ENCODE results near the gene KCNQ1. TPM values are rescaled to one million over a fixed set of nuclear protein-coding genes. Genes with fewer than 3 reads are reported as not detected.

KCNQ1 gene
- total and polyA plus RNA-seq, 12 donors: 11.0 to 447 (median 320) TPM

DNA sequence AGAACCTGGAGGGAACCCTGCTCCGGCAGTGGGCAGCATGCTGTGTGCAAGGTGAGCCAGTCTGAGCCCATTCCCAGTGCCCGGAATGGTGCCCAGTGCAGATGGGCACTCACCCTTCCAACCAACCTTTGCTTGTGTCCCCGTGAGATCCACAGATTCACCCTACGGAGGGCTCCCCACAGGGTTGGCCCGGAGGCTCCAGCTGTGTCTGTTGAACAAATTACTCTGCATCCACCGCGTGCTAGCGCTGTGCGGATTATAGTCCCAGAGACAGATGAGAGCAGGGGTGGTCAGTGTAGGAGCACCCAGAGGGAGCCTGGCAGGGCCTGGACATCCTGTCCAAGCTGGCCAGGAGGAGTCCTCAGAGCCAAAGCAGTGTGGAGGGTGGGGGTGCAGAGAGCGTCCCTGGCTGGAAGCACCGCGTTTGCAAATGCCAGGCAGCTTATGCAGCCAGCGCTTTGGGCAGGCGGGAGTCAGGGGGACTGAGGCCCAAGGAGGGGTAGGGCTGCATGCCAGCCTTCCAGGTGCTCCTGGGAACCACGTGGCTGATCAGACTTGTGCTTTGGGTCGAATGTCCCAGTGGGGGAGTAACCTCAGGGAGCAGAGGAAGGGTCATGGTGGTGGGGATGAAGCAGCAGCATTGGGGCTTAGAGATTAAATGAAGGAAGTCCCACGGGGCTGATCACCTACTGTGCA lies 80.5 kb downstream of the KCNQ1 start:
- DNase-seq: peak; percentile 19 to 60 (median 32)
- intact Hi-C loops (cut with DNase I): loop anchor here (5.0 to 10.0 kb wide), 5 partner anchors 78 to 331 kb away; partner anchors contain the start of genes KCNQ1 (in 2 of the 2), C11orf21 (in 1 of the 2) and TSPAN32 (in 1 of the 2)
- H3K36me3 ChIP-seq (replicated peaks in 1 of 2): peaks cover 0 to 14% of the 10 kb centered on the region in 2 donors
- TF ChIP-seq POLR2A (IDR thresholded peaks at IDR 0.05): no peak
- TF ChIP-seq, protein P1, sequence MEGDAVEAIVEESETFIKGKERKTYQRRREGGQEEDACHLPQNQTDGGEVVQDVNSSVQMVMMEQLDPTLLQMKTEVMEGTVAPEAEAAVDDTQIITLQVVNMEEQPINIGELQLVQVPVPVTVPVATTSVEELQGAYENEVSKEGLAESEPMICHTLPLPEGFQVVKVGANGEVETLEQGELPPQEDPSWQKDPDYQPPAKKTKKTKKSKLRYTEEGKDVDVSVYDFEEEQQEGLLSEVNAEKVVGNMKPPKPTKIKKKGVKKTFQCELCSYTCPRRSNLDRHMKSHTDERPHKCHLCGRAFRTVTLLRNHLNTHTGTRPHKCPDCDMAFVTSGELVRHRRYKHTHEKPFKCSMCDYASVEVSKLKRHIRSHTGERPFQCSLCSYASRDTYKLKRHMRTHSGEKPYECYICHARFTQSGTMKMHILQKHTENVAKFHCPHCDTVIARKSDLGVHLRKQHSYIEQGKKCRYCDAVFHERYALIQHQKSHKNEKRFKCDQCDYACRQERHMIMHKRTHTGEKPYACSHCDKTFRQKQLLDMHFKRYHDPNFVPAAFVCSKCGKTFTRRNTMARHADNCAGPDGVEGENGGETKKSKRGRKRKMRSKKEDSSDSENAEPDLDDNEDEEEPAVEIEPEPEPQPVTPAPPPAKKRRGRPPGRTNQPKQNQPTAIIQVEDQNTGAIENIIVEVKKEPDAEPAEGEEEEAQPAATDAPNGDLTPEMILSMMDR (IDR thresholded peaks at IDR 0.05): no peak
- WGBS, 4 donors: 64 to 80% (median 76%) methylated on average over 1 to 17 of the region's 17 CpGs
- no peaks in the 10 kb centered on the region for H3K9me3 ChIP-seq (replicated peaks in 1 of 3)
- no peak overlapping the region for H3K4me3 ChIP-seq
- peak overlapping the region in 4 of 5 donors; percentile 60 to 82 (median 70) for H3K27ac ChIP-seq
- peaks cover 51 to 59% of the 10 kb centered on the region in 2 donors for H3K4me1 ChIP-seq (replicated peaks in 1 of 2)
- H3K27me3 ChIP-seq: no peaks in the 10 kb centered on the region

DNA sequence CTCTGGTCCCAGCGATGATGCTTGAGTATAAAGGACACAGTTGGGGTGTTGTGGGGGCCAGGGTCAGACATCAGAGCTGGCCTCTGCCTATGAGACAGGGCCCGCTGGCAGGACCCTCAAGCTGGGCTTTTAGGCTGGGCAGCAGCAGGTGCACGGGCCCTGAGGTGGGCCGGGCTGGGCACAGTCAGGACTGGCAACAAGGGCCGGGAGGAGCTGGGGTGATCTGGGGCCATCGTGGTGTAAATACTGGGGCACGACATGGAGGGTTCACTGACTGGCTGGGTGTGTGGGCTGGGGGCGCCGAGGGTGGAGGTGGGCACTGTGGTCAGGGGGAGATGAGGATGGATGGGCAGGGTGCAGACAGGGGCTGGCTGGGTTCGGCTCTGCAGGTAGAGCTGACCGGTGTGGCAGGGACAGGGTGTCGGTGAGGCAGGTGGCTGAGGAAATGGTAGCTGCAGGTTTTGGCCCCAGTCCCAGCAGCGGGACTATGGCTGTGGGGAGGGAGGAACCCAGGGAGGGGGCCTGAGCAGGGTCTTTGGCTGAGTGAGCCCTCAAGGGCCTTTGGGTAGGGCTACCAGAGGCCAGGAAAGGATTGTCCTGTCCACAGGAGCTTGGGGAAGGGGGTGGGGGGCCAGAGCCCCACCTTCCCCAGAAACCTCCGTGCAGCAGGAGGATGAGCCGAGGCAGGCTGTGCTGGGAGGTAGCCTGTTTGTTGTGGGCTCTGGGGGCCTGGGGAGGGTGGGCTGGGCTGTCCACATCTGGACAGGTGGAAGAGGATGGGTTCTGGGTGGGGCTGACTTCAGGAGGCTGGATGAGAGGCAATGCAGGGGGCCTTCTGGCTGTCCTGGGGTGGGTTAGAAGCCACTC lies 81.4 kb downstream of the KCNQ1 start:
- Histone ChIP-seq H3K4me3 (no peak overlapping the region), H3K27me3 (no peaks in the 10 kb centered on the region), H3K27ac (peak overlapping the region in 4 of 5 donors; percentile 60 to 82 (median 70)), H3K9me3 (replicated peaks in 1 of 3) (no peaks in the 10 kb centered on the region), H3K36me3 (replicated peaks in 1 of 2) (peaks cover 0 to 14% of the 10 kb centered on the region in 2 donors), H3K4me1 (replicated peaks in 1 of 2) (peaks cover 51 to 59% of the 10 kb centered on the region in 2 donors)
- TF ChIP-seq, protein P1 (IDR thresholded peaks at IDR 0.05): no peak
- TF ChIP-seq POLR2A (IDR thresholded peaks at IDR 0.05): no peak
- 70 to 73% (median 72%) methylated on average over 8 to 15 of the region's 15 CpGs for WGBS, 4 donors
- intact Hi-C loops (cut with DNase I): loop anchor here (5.0 to 10.0 kb wide), 5 partner anchors 79 to 331 kb away; partner anchors contain the start of genes KCNQ1 (in 2 of the 2), C11orf21 (in 1 of the 2) and TSPAN32 (in 1 of the 2)
- DNase-seq: peak; percentile 7 to 51 (median 21)

DNA sequence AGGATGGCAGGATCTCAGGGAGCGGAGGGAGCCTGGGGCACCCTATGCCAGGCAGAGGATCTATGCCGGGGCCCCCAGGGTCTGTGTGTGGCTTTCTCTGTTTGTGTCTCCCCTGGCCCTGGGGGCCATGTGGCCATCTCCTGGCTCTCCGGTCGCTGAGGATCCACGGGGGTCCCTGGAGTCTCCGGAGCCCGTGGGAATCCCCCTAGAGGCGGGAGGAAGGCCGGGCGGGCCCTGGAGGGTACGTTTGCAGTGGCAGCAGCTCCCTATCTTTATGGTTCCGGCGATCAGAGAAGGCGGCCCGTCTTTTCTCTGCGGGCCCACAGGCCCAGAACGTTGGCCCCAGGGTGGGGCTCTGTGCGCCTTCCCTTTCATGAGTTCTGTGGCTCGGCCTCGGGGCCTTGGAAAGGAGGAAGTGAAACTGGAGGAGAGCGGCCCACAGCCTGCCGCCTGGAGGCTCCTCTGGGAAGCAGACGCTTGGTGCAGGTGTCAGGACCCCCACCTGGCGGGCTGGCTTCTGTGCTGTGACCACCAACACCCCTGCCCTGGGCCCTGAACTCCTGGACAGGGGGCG lies 82.1 kb downstream of the KCNQ1 start:
- Histone ChIP-seq H3K27ac (peak overlapping the region in 4 of 5 donors; percentile 60 to 82 (median 70)), H3K4me1 (replicated peaks in 1 of 2) (peaks cover 45 to 59% of the 10 kb centered on the region in 2 donors), H3K36me3 (replicated peaks in 1 of 2) (peaks cover 0 to 14% of the 10 kb centered on the region in 2 donors), H3K9me3 (replicated peaks in 1 of 3) (no peaks in the 10 kb centered on the region), H3K27me3 (no peaks in the 10 kb centered on the region), H3K4me3 (no peak overlapping the region)
- TF ChIP-seq, protein P1 (IDR thresholded peaks at IDR 0.05): peak in 5 of 6 experiments; percentile 18 to 43 (median 23)
- no peak for TF ChIP-seq POLR2A (IDR thresholded peaks at IDR 0.05)
- 26 to 37% (median 35%) methylated on average over 16 to 25 of the region's 25 CpGs for WGBS, 4 donors
- DNase-seq: peak; percentile 62 to 76 (median 72)
- intact Hi-C loops (cut with DNase I): loop anchor here (5.0 to 10.0 kb wide), 5 partner anchors 80 to 332 kb away; partner anchors contain the start of genes KCNQ1 (in 2 of the 2), C11orf21 (in 1 of the 2) and TSPAN32 (in 1 of the 2)

Measured in adrenal gland (tissue), 12 donors.